Skeletal muscle tissue (tissue), 4 donors: ENCODE measurements around the gene PKN3. TPM values are rescaled to one million over a fixed set of nuclear protein-coding genes. Genes with fewer than 3 reads are reported as not detected.

Experiments used
- H3K27ac ChIP-seq: one replicate; pipeline ENCODE4 v1.7.0; 2013; ENCODE audit warnings: mild to moderate bottlenecking, low read depth, low read length, inconsistent platforms
- H3K27me3 ChIP-seq, 3 donors: one replicate each; pipeline ENCODE4 v1.7.0; 2013; ENCODE audit warnings: low read length in 3 of 3; ENCODE audit not compliant: control insufficient read depth in 3 of 3, insufficient read depth in 3 of 3
- H3K36me3 ChIP-seq, 3 donors: one replicate each; pipeline ENCODE4 v1.7.0; 2013; ENCODE audit warnings: low read length in 3 of 3; ENCODE audit not compliant: control insufficient read depth in 3 of 3, insufficient read depth in 3 of 3
- H3K4me1 ChIP-seq, 3 donors: one replicate each; pipeline ENCODE4 v1.7.0; 2013; ENCODE audit warnings: low read length in 3 of 3, mild to moderate bottlenecking in 3 of 3; ENCODE audit not compliant: control insufficient read depth in 3 of 3, insufficient read depth in 3 of 3
- H3K4me3 ChIP-seq, 3 donors: one replicate each; pipeline ENCODE4 v1.7.0; 2013; ENCODE audit warnings: low read length in 3 of 3
- H3K9ac ChIP-seq, 3 donors: one replicate each; pipeline ENCODE4 v1.7.0; 2013; ENCODE audit warnings: low read length in 3 of 3, mild to moderate bottlenecking in 3 of 3, moderate library complexity in 2 of 3, low read depth in 1 of 3
- H3K9me3 ChIP-seq, 3 donors: one replicate each; pipeline ENCODE4 v1.7.0; 2013; ENCODE audit warnings: low read length in 3 of 3; ENCODE audit not compliant: control insufficient read depth in 3 of 3
- total RNA-seq: library from RNA; depleted of rRNA; stranded (reverse); fragments of >200 nt; gene quantifications from one replicate; pipeline ENCODE4 v1.2.3, GENCODE V29; 2014
- donor health status: Osteomylitis.

The PKN3 gene
- total RNA-seq, 1 donor from 2014 or later = 2.1 TPM

GRCh38 chr9:128705051-128705965, 3.0 kb downstream of the PKN3 start:
- Histone ChIP-seq H3K27me3 (no peaks in the 10 kb centered on the region), H3K4me1 (peaks cover 0 to 5% (median 4%) of the 10 kb centered on the region in 3 donors), H3K4me3 (no peak overlapping the region)

GRCh38 chr9:128706045-128706444, 3.7 kb downstream of the PKN3 start:
- no peaks in the 10 kb centered on the region for H3K27me3 ChIP-seq

More at GRCh38 chr9:128705051-128705965, 3.0 kb downstream of the PKN3 start:
- H3K9me3 ChIP-seq = no peaks in the 10 kb centered on the region
- no peaks in the 10 kb centered on the region for H3K36me3 ChIP-seq
- no peak overlapping the region for H3K27ac ChIP-seq
- peak overlapping the region in 1 of 3 donors; percentile 3 for H3K9ac ChIP-seq

GRCh38 chr9:128706671-128707381, 4.5 kb downstream of the PKN3 start:
- no peaks in the 10 kb centered on the region for H3K27me3 ChIP-seq
- H3K4me1 ChIP-seq = peaks cover 0 to 5% (median 4%) of the 10 kb centered on the region in 3 donors
- H3K9ac ChIP-seq = no peak overlapping the region
- H3K4me3 ChIP-seq = no peak overlapping the region
- H3K9me3 ChIP-seq = no peaks in the 10 kb centered on the region
- no peaks in the 10 kb centered on the region for H3K36me3 ChIP-seq
- H3K27ac ChIP-seq = no peak overlapping the region

More at GRCh38 chr9:128706045-128706444, 3.7 kb downstream of the PKN3 start:
- no peak overlapping the region for H3K4me3 ChIP-seq
- H3K9me3 ChIP-seq = no peaks in the 10 kb centered on the region
- H3K27ac ChIP-seq = no peak overlapping the region
- no peaks in the 10 kb centered on the region for H3K36me3 ChIP-seq
- H3K9ac ChIP-seq = peak overlapping the region in 1 of 3 donors; percentile 3
- H3K4me1 ChIP-seq = peaks cover 0 to 5% (median 4%) of the 10 kb centered on the region in 3 donors

- Histone ChIP-seq H3K9ac (no peak overlapping the region), H3K9me3 (no peaks in the 10 kb centered on the region), H3K36me3 (no peaks in the 10 kb centered on the region), H3K4me1 (no peaks in the 10 kb centered on the region), H3K4me3 (no peak overlapping the region), H3K27me3 (no peaks in the 10 kb centered on the region), H3K27ac (no peak overlapping the region)
These were observed 5.1 kb downstream of the PKN3 start for GRCh38 chr9:128707446-128707845.

- Histone ChIP-seq H3K4me1 (no peaks in the 10 kb centered on the region), H3K9me3 (no peaks in the 10 kb centered on the region), H3K4me3 (no peak overlapping the region), H3K27me3 (no peaks in the 10 kb centered on the region), H3K36me3 (no peaks in the 10 kb centered on the region), H3K9ac (no peak overlapping the region), H3K27ac (no peak overlapping the region)
These were observed 10.4 kb downstream of the PKN3 start for GRCh38 chr9:128712451-128713410.

GRCh38 chr9:128713411-128713780, 11.1 kb downstream of the PKN3 start:
- Histone ChIP-seq H3K9ac (no peak overlapping the region), H3K4me3 (no peak overlapping the region), H3K27me3 (no peaks in the 10 kb centered on the region), H3K4me1 (no peaks in the 10 kb centered on the region), H3K27ac (no peak overlapping the region), H3K9me3 (no peaks in the 10 kb centered on the region), H3K36me3 (no peaks in the 10 kb centered on the region)

- Histone ChIP-seq H3K4me1 (no peaks in the 10 kb centered on the region), H3K27me3 (no peaks in the 10 kb centered on the region), H3K9me3 (no peaks in the 10 kb centered on the region), H3K27ac (no peak overlapping the region), H3K4me3 (no peak overlapping the region), H3K9ac (no peak overlapping the region), H3K36me3 (no peaks in the 10 kb centered on the region)
These were observed 11.8 kb downstream of the PKN3 start for GRCh38 chr9:128713941-128714573.

- no peak overlapping the region for H3K27ac ChIP-seq
- no peaks in the 10 kb centered on the region for H3K36me3 ChIP-seq
- H3K9ac ChIP-seq = no peak overlapping the region
- H3K9me3 ChIP-seq = no peaks in the 10 kb centered on the region
- H3K4me3 ChIP-seq = no peak overlapping the region
- no peaks in the 10 kb centered on the region for H3K4me1 ChIP-seq
- H3K27me3 ChIP-seq = no peaks in the 10 kb centered on the region
These were observed 12.5 kb downstream of the PKN3 start for GRCh38 chr9:128714586-128715435.

- Histone ChIP-seq H3K36me3 (no peaks in the 10 kb centered on the region), H3K9ac (no peak overlapping the region), H3K27me3 (no peaks in the 10 kb centered on the region), H3K4me3 (no peak overlapping the region), H3K27ac (no peak overlapping the region), H3K9me3 (no peaks in the 10 kb centered on the region), H3K4me1 (no peaks in the 10 kb centered on the region)
These were observed 13.1 kb downstream of the PKN3 start for GRCh38 chr9:128715436-128715750.
